ENCODE measurements around the gene IPCEF1. TPM values are rescaled to one million over a fixed set of nuclear protein-coding genes. Genes with fewer than 3 reads are reported as not detected.

Gene IPCEF1
- polyA plus RNA-seq, 2 of the 4 experiments (the other 2 are of a cell fraction) = 0.01 TPM; not detected in 1

GRCh38 chr6:154140743-154141142 is 215.9 kb downstream of the IPCEF1 start:
- Histone ChIP-seq H3K9me3 (no peaks in the 10 kb centered on the region), H3K4me2 (no peak overlapping the region), H3K4me3 (no peak overlapping the region), H3K4me1 (no peaks in the 10 kb centered on the region), H3K27ac (no peak overlapping the region)
- WGBS (ENCODE audit: missing lambda C conversion rate) = 86% methylated on average over 1 of the region's 2 CpGs
- TF ChIP-seq USF2 (IDR thresholded peaks at IDR 0.05) = no peak
- no peak for TF ChIP-seq FOSL2 (IDR thresholded peaks at IDR 0.05)
- TF ChIP-seq FOSL2 (CRISPR knock-in tag; IDR thresholded peaks at IDR 0.05) = no peak
- TF ChIP-seq CBX2 (IDR thresholded peaks at IDR 0.05; ENCODE audit: borderline replicate concordance, low read depth) = no peak
- no peak for TF ChIP-seq RARB (CRISPR knock-in tag; IDR thresholded peaks at IDR 0.05)
- POLR2A ChIA-PET = no interaction called here
- CTCF ChIA-PET = interaction anchor here (0.8 kb wide), 1 partner anchor 13 kb away, joined by 5 read pairs; no protein-coding TSS in a partner anchor
- ATAC-seq (no peak), DNase-seq (ENCODE audit: low read depth in 1 of 2, low spot score in 1 of 2) (no peak), FAIRE-seq (no peak)

- H3K4me3 ChIP-seq = no peak overlapping the region
- no peak overlapping the region for H3K4me2 ChIP-seq
- WGBS (ENCODE audit: missing lambda C conversion rate) = 92% methylated on average over 6 of the region's 6 CpGs
- ATAC-seq = no peak
- H3K27ac ChIP-seq = no peak overlapping the region
- TF ChIP-seq CBX2 (IDR thresholded peaks at IDR 0.05; ENCODE audit: borderline replicate concordance, low read depth) = no peak
- TF ChIP-seq HOXB5 (CRISPR knock-in tag; IDR thresholded peaks at IDR 0.05) = no peak
- TF ChIP-seq RARB (CRISPR knock-in tag; IDR thresholded peaks at IDR 0.05) = no peak
- no peak for TF ChIP-seq ZFP36 (IDR thresholded peaks at IDR 0.05; ENCODE audit: borderline replicate concordance, partially characterized antibody)
- TF ChIP-seq RCOR1 (IDR thresholded peaks at IDR 0.05; ENCODE audit: low read depth, low read length) = no peak
- no peak for TF ChIP-seq GATA3 (IDR thresholded peaks at IDR 0.05; ENCODE audit: borderline replicate concordance)
- no peak for TF ChIP-seq MAFK (IDR thresholded peaks at IDR 0.05; ENCODE audit: partially characterized antibody)
- no peak for TF ChIP-seq ESRRA (IDR thresholded peaks at IDR 0.05; ENCODE audit: borderline replicate concordance, low read length)
- TF ChIP-seq HES2 (IDR thresholded peaks at IDR 0.05) = no peak
- TF ChIP-seq ATOH8 (CRISPR knock-in tag; IDR thresholded peaks at IDR 0.05; ENCODE audit: low read depth) = no peak
- no peak for TF ChIP-seq EHMT2 (IDR thresholded peaks at IDR 0.05; ENCODE audit: low read depth)
- TF ChIP-seq HMGXB4 (CRISPR knock-in tag; IDR thresholded peaks at IDR 0.05; ENCODE audit: borderline replicate concordance) = no peak
- TF ChIP-seq CEBPB (IDR thresholded peaks at IDR 0.05) = no peak
- TF ChIP-seq EHF (CRISPR knock-in tag; IDR thresholded peaks at IDR 0.05) = no peak
- no peak for TF ChIP-seq FOXS1 (CRISPR knock-in tag; IDR thresholded peaks at IDR 0.05)
- no peak for TF ChIP-seq MAZ (IDR thresholded peaks at IDR 0.05; ENCODE audit: borderline replicate concordance, low read depth, low read length)
- TF ChIP-seq PBX3 (IDR thresholded peaks at IDR 0.05) = no peak
- no peak for TF ChIP-seq JUN (IDR thresholded peaks at IDR 0.05)
- POLR2A ChIA-PET = no interaction called here
- H3K9me3 ChIP-seq = no peaks in the 10 kb centered on the region
- no peak for DNase-seq (ENCODE audit: low read depth in 1 of 2, low spot score in 1 of 2)
- no peak for FAIRE-seq
- CTCF ChIA-PET = no interaction called here
- H3K4me1 ChIP-seq = no peaks in the 10 kb centered on the region
These were observed 216.7 kb downstream of the IPCEF1 start for GRCh38 chr6:154139892-154140291.
